Keratinocyte (primary cell): ENCODE results near the gene JAKMIP1.

Experiments
- CTCF ChIP-seq, 3 experiments: IDR thresholded peaks in 1 of 3; conservative IDR thresholded peaks in 1 of 3; optimal IDR thresholded peaks in 1 of 3; 2 replicates in 2 of 3; 3 replicates in 1 of 3; pipeline versions ENCODE3 to v1.5.1; 2011; ENCODE audit warnings: low read length in 3 of 3, mild to moderate bottlenecking in 3 of 3, moderate library complexity in 2 of 3, control low read depth in 1 of 3, inconsistent platforms in 1 of 3; ENCODE audit not compliant: insufficient read depth in 2 of 3; ENCODE audit errors: extremely low read depth in 1 of 3
- EZH2 ChIP-seq: IDR thresholded peaks from one replicate; pipeline ENCODE4 v1.6.1; 2012; ENCODE audit warnings: inconsistent platforms, mild to moderate bottlenecking, low read length, moderate library complexity

GRCh38 chr4:6192245-6192644, 8.1 kb downstream of the JAKMIP1 start:
- TF ChIP-seq CTCF (optimal IDR thresholded peaks at IDR 0.05 in 1 of 3, IDR thresholded peaks at IDR 0.05 in 1 of 3, conservative IDR thresholded peaks at IDR 0.05 in 1 of 3; ENCODE audit: extremely low read depth in 1 of 3, insufficient read depth in 2 of 3, low read length in 3 of 3) (no peak), EZH2 (no peak)
